ENCODE measurements around the gene AJM1.

The AJM1 gene

DNA sequence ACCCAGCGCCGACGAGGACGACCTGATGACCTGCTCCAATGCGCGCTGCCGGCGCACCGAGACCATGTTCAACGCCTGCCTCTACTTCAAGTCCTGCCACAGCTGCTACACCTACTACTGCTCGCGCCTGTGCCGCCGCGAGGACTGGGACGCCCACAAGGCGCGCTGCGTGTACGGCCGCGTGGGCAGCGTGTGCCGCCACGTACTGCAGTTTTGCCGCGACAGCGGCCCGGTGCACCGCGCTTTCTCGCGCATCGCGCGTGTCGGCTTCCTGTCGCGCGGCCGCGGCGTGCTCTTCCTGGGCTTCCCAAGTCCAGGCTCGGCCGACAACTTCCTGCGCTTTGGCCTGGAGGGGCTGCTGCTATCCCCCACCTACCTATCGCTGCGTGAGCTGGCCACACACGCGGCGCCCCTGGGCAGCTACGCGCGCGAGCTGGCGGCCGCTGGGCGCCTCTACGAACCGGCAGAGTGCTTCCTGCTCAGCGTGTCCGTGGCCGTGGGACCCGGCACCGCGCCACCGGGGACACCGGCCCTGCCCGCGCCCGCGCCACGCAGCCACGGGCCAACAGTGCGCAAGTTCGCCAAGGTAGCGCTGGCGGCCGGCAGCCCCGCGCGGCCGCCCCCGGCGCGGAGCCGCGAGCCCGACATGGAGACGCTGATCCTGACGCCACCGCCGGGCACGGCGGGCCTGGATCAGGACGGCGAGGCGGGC is 4.3 kb downstream of the AJM1 start:
- no peak for DNase-seq

- no peak for DNase-seq
These were observed 5.0 kb downstream of the AJM1 start for GRCh38 chr9:136847088-136847825.

DNA sequence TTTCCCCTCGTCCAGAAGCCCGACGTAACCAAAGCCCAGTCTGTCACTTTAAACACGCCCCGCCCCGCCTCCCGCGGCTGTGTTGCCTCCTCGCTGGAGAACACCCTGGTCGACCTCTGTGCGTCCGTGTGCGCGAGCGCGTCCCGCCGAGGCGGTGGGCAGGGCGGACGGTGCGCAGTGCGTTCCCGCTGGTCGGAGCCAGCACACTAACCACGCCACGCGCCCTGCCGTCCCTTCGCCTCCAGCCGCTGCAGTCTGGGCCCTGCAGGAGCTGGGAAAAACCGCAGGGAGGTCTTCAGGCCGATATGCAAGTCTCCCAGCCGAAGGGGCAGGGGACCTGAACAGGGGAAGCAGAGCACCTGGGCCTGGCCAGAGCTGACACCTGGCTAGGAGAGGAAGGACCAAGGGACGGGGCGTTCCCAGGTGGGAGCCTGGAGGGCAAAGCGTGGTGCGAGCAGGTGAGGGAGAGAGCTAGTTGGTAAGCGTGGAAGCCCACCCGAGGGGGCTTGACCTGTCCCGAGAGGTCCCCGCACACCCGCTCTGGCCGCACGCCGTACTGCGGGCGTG is 5.6 kb downstream of the AJM1 start:
- DNase-seq = peak; percentile 70

DNA sequence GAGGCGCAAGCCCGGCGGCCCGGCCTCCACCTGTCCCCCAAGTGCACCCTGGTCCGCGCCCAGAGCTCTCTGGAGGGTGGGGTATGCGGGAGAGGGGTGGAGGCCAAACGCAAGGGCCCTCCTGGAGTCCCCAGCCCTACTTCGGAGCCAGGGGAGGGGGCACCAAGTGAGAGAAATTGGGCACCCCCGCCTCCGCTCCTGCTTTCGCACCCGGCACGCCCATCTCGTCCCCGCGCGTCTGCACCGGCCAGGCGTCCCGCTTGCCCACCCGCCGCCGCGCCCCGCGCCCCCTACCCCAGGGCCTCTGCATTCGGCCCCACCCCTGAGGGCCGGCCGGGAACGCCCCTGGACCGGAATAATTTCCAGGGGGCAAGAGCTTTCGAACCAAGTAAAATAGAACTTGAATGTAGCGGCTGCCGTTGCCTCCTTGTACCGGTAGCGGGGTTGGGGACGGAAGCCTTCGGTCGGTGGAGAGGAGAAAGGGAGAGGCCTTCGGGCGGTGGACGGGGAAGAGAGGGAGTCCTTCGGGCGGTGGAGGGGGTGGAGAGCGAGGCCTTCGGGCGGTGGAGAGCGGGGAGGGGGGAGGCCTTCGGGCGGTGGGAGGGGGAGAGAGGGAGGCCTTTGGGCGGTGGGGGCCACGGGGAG is 6.2 kb downstream of the AJM1 start:
- DNase-seq = no peak

DNA sequence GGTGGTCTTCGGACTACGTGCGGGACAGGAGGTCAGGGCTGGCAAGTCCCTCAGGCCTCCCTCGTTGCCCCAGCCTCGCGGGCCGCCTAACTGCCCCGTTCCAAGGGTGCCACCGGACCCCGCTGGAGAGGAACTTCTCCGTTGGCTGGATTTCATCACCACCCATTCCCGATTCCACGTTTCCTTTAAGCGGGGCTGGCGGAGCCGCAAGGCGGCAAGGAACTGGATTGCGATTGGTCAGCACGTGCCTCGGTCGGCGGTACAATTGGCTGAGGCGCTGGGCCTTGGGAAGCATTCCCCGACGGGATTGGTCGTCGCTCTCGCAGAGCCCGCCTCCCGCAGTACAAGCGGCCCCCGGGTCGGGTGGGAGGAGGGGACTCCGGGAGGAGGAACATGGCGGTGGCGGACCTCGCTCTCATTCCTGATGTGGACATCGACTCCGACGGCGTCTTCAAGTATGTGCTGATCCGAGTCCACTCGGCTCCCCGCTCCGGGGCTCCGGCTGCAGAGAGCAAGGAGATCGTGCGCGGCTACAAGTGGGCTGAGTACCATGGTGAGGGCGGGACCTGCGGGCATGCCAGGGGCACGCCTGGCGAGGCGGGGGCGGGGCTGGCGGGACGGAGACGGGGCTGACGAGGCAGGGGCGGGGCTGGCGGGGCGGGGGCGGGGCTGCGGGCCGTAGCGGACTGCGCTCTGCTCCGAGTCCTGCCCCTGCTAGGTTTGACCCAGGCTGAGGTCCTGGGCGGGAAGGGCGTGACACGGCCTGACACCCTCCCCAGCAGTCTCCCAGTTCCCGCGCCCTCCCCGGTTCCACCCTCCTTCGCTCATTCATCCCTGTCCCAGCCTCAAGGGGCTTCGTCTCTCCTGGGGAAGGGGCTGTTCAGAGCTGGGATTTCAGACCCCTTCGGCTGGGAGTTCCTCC is 7.0 kb downstream of the AJM1 start, which contains the start of gene PHPT1:
TSS of gene PHPT1 (plus strand) at position 372 of the 922 bp plus-strand sequence. CDS start at position 394, 22 bp downstream.
- DNase-seq = peak; percentile 98

GRCh38 chr9:136849960-136850865 is 7.9 kb downstream of the AJM1 start:
- DNase-seq = no peak

- no peak for DNase-seq
These were observed 8.8 kb downstream of the AJM1 start for GRCh38 chr9:136850866-136851775.

DNA sequence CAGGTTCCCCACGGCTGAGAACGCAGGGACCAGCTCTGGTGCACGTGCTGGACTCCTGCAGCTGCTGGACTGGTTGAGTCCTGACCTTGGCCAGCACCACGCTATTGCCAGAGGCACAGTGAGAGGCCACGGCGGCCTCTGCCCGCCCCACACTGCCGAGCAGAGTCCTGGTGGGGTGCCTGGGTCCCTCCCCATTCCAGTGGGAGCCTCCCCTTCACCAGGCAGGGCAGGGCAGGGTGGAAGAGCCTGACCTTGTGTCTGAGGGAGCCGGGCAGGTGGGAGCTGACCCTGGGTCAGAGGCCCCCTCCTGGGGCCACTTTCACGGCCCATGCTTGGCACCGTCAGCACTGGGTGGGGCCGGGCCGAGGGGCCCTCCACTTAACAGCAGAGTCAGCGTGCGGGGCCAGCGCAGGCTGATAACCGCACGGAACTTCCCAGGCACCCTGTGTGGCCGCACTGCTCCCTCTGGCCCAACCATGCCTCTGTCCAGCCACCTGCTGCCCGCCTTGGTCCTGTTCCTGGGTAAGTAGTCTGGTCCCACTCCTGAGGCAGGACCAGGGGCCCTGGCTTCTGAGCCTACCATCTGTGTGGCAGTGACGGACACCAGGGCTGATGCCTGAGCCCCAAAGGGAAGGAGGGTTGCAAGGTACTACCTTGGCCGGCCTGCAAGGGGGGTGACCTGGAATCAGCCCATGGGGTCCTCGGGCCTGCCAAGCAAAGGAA is 9.8 kb downstream of the AJM1 start, which contains the start of gene MAMDC4:
TSS of gene MAMDC4 (plus strand) at position 406 of the 723 bp plus-strand sequence. CDS start at position 477, 71 bp downstream.
- DNase-seq = no peak

GRCh38 chr9:136852664-136853595 is 10.7 kb downstream of the AJM1 start:
- no peak for DNase-seq

- no peak for DNase-seq
These were observed 11.4 kb downstream of the AJM1 start for GRCh38 chr9:136853596-136854112.

DNA sequence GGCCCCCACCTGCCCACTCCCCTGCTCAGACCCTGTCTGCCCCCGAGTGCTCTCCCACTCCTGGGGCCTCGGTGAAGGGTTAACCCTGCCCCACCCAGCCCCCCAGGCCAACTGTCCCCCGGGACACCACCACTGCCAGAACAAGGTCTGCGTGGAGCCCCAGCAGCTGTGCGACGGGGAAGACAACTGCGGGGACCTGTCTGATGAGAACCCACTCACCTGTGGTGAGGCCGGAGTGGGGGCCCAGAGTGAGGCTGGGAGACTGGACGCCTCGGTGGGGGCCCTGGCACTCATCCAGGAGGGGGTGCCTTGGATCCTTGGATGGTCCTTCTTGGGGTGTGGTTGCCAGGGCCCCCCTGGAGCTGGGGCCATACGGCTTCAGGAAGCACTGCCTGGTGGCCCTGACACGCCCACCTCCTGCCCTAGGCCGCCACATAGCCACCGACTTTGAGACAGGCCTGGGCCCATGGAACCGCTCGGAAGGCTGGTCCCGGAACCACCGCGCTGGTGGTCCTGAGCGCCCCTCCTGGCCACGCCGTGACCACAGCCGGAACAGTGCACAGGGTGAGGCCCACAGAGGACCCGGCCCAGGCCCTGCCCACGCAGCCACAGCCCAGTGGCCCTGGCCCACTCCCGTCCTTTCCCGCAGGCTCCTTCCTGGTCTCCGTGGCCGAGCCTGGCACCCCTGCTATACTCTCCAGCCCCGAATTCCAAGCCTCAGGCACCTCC is 12.0 kb downstream of the AJM1 start:
- DNase-seq = no peak

DNA sequence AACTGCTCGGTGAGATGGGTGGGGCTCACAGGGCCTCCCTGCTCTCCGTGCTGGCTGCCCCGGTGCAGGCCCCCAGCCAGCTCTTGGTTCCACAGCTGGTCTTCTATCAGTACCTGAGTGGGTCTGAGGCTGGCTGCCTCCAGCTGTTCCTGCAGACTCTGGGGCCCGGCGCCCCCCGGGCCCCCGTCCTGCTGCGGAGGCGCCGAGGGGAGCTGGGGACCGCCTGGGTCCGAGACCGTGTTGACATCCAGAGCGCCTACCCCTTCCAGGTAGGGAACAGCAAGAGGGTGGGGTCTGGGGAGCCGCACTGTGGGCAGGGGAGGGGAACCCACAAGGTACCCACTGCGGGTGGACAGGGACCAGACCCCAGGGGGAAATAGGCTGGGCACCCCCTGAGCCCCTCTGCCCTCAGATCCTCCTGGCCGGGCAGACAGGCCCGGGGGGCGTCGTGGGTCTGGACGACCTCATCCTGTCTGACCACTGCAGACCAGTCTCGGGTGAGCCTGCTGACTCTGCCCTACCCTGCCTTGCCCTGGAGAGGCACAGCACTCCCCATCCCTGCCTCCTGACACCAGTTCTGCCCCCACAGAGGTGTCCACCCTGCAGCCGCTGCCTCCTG is 12.7 kb downstream of the AJM1 start:
- no peak for DNase-seq

GRCh38 chr9:136855461-136856078 is 13.3 kb downstream of the AJM1 start:
- no peak for DNase-seq

GRCh38 chr9:136856079-136856476 is 13.8 kb downstream of the AJM1 start:
- DNase-seq = no peak

GRCh38 chr9:136856541-136857141 is 14.4 kb downstream of the AJM1 start:
- DNase-seq = no peak

DNA sequence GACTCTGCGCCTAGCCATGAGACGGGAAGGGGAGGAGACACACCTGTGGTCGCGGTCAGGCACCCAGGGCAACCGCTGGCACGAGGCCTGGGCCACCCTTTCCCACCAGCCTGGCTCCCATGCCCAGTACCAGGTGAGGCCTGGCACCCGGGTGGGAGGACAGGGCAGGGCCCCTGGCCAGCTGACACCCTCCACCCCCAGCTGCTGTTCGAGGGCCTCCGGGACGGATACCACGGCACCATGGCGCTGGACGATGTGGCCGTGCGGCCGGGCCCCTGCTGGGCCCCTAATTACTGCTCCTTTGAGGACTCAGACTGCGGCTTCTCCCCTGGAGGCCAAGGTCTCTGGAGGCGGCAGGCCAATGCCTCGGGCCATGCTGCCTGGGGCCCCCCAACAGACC is 14.9 kb downstream of the AJM1 start:
- DNase-seq = no peak
